IMR-90 (cell line): ENCODE measurements around the gene MT1G. TPM values are rescaled to one million over a fixed set of nuclear protein-coding genes. Genes with fewer than 3 reads are reported as not detected.

Source experiments
- ATAC-seq: fragments of 200-7000 bp; cut with Tn5 transposase; 2 replicates; pipeline ENCODE4 v1.9.1; 2020; ENCODE audit warnings: low read depth, mild to moderate bottlenecking, moderate library complexity
- BruUV-seq: library from RNA; stranded (reverse); fragments of 400-500 nt; replicated peaks from 2 replicates; lab custom pipeline; 2021; lab: Mats Ljungman, UMichigan
- CTCF ChIA-PET: fragments of 300-600 bp; formaldehyde crosslinking; extraction: SDS; loops from one replicate; lab custom pipeline; 2021; ENCODE audit warnings: antibody characterized with exemption; lab: Yijun Ruan, JAX
- POLR2A ChIA-PET: fragments of 300-600 bp; sonication (Branson Sonifier 250); formaldehyde crosslinking; loops from one replicate; lab custom pipeline; 2022; ENCODE audit warnings: antibody characterized with exemption; ENCODE audit not compliant: unreplicated experiment; lab: Charles Lee
- DNase-seq: peaks from one replicate; pipeline ENCODE4 v3.0.0; 2013
- H2AFZ ChIP-seq: replicated peaks from 2 replicates; pipeline ENCODE3; 2013; ENCODE audit warnings: low read length, mild to moderate bottlenecking; ENCODE audit not compliant: poor library complexity
- H2AK5ac ChIP-seq: 2 replicates; pipeline ENCODE4 v1.6.1; 2013; ENCODE audit warnings: low read depth, low read length, inconsistent platforms
- H2AK9ac ChIP-seq: replicated peaks from 2 replicates; pipeline ENCODE3; 2013; ENCODE audit warnings: mild to moderate bottlenecking, low read depth, low read length, moderate library complexity; ENCODE audit not compliant: poor library complexity
- H2BK120ac ChIP-seq: 2 replicates; pipeline ENCODE4 v1.6.1; 2013; ENCODE audit warnings: low read depth, low read length, inconsistent platforms
- H2BK15ac ChIP-seq: 3 replicates; pipeline ENCODE4 v1.6.1; 2013; ENCODE audit warnings: low read depth, low read length, inconsistent platforms
- H2BK20ac ChIP-seq: 2 replicates; pipeline ENCODE4 v1.6.1; 2013; ENCODE audit warnings: low read depth, mild to moderate bottlenecking, inconsistent platforms, low read length, moderate library complexity
- H2BK5ac ChIP-seq: 2 replicates; pipeline ENCODE4 v1.6.1; 2013; ENCODE audit warnings: mild to moderate bottlenecking, low read depth, low read length, inconsistent platforms; ENCODE audit not compliant: poor library complexity, severe bottlenecking
- H3K14ac ChIP-seq: replicated peaks from 2 replicates; pipeline ENCODE4 v1.6.1; 2013; ENCODE audit warnings: low read depth, low read length, inconsistent platforms
- H3K18ac ChIP-seq: 2 replicates; pipeline ENCODE4 v1.6.1; 2013; ENCODE audit warnings: low read depth, low read length, control low read depth
- H3K23ac ChIP-seq: 2 replicates; pipeline ENCODE4 v1.6.1; 2013; ENCODE audit warnings: low read depth, low read length, inconsistent platforms
- H3K27ac ChIP-seq: 2 replicates; pipeline ENCODE4 v1.5.1; 2013; ENCODE audit warnings: mild to moderate bottlenecking, control low read depth, low read length; ENCODE audit not compliant: insufficient read depth
- H3K27me3 ChIP-seq: 2 replicates; pipeline ENCODE4 v1.6.1; 2013; ENCODE audit warnings: low read length; ENCODE audit not compliant: control insufficient read depth, insufficient read depth
- H3K36me3 ChIP-seq: 2 replicates; pipeline ENCODE4 v1.6.1; 2013; ENCODE audit warnings: low read length, mixed read lengths; ENCODE audit not compliant: control insufficient read depth, insufficient read depth
- H3K4ac ChIP-seq: 2 replicates; pipeline ENCODE4 v1.6.1; 2013; ENCODE audit warnings: low read depth, low read length, inconsistent platforms
- H3K4me1 ChIP-seq: 2 replicates; pipeline ENCODE4 v1.6.1; 2013; ENCODE audit warnings: low read length, mixed read lengths; ENCODE audit not compliant: control insufficient read depth, insufficient read depth
- H3K4me2 ChIP-seq: 2 replicates; pipeline ENCODE4 v1.6.1; 2013; ENCODE audit warnings: low read depth, mild to moderate bottlenecking, control low read depth, low read length, moderate library complexity
- H3K4me3 ChIP-seq: 2 replicates; pipeline ENCODE4 v1.5.1; 2013; ENCODE audit warnings: low read depth, mild to moderate bottlenecking, control low read depth, low read length, moderate library complexity; ENCODE audit not compliant: insufficient read depth
- H3K56ac ChIP-seq: 2 replicates; pipeline ENCODE4 v1.6.1; 2013; ENCODE audit warnings: low read length, inconsistent platforms; ENCODE audit not compliant: insufficient read depth; ENCODE audit errors: extremely low read depth
- H3K79me1 ChIP-seq, 2 experiments: 2 replicates each; pipeline ENCODE4 v1.6.1; 2013; ENCODE audit warnings: low read length in 2 of 2, inconsistent platforms in 1 of 2, low read depth in 1 of 2
- H3K9ac ChIP-seq: 2 replicates; pipeline ENCODE4 v1.6.1; 2013; ENCODE audit warnings: low read depth, low read length, control low read depth
- H3K9me1 ChIP-seq: 2 replicates; pipeline ENCODE4 v1.6.1; 2013; ENCODE audit warnings: low read length, inconsistent platforms; ENCODE audit not compliant: insufficient read depth
- H3K9me3 ChIP-seq: 2 replicates; pipeline ENCODE4 v1.6.1; 2013; ENCODE audit warnings: low read length; ENCODE audit not compliant: control insufficient read depth, insufficient read depth
- H4K20me1 ChIP-seq: 2 replicates; pipeline ENCODE4 v1.6.1; 2013; ENCODE audit warnings: low read length, inconsistent platforms; ENCODE audit not compliant: insufficient read depth
- H4K5ac ChIP-seq: 2 replicates; pipeline ENCODE4 v1.6.1; 2013; ENCODE audit warnings: mild to moderate bottlenecking, low read depth, low read length, control low read depth
- H4K8ac ChIP-seq, 2 experiments: 2 replicates each; pipeline ENCODE4 v1.6.1; 2013; ENCODE audit warnings: low read depth in 2 of 2, low read length in 2 of 2, control low read depth in 1 of 2, inconsistent platforms in 1 of 2
- H4K91ac ChIP-seq: 2 replicates; pipeline ENCODE4 v1.6.1; 2013; ENCODE audit warnings: low read depth, low read length, inconsistent platforms; ENCODE audit not compliant: insufficient read depth
- BHLHE40 ChIP-seq: fragments of 150-350 bp; IDR thresholded peaks from 2 replicates; pipeline ENCODE4 v1.6.1; 2016; ENCODE audit warnings: mild to moderate bottlenecking, low read depth, low read length
- CEBPB ChIP-seq: IDR thresholded peaks from 2 replicates; pipeline ENCODE4 v1.6.1; 2012; ENCODE audit warnings: low read depth, low read length, improper control_type of control experiment
- CHD1 ChIP-seq: IDR thresholded peaks from 2 replicates; pipeline ENCODE4 v1.6.1; 2012; ENCODE audit warnings: low read depth, low read length, improper control_type of control experiment
- FOS ChIP-seq: fragments of 150-350 bp; IDR thresholded peaks from 2 replicates; pipeline ENCODE4 v1.6.1; 2016; ENCODE audit warnings: low read depth, low read length
- MAFK ChIP-seq: IDR thresholded peaks from 2 replicates; pipeline ENCODE4 v1.6.1; 2012; ENCODE audit warnings: low read depth, low read length, improper control_type of control experiment
- MAZ ChIP-seq: IDR thresholded peaks from 2 replicates; pipeline ENCODE4 v1.6.1; 2012; ENCODE audit warnings: low read depth, mild to moderate bottlenecking, low read length, improper control_type of control experiment, moderate library complexity, borderline replicate concordance
- MXI1 ChIP-seq: IDR thresholded peaks from 2 replicates; pipeline ENCODE4 v1.6.1; 2012; ENCODE audit warnings: low read depth, mild to moderate bottlenecking, low read length, moderate library complexity, borderline replicate concordance
- POLR2A ChIP-seq: IDR thresholded peaks from 2 replicates; pipeline ENCODE4 v1.6.1; 2012; ENCODE audit warnings: mild to moderate bottlenecking, low read depth, low read length
- RAD21 ChIP-seq: IDR thresholded peaks from 2 replicates; pipeline ENCODE4 v1.6.1; 2012; ENCODE audit warnings: low read length, improper control_type of control experiment
- RCOR1 ChIP-seq: IDR thresholded peaks from 2 replicates; pipeline ENCODE4 v1.6.1; 2012; ENCODE audit warnings: mild to moderate bottlenecking, low read length, improper control_type of control experiment; ENCODE audit not compliant: insufficient replicate concordance
- RFX5 ChIP-seq: IDR thresholded peaks from 2 replicates; pipeline ENCODE4 v1.8.0; 2012; ENCODE audit warnings: low read depth, mild to moderate bottlenecking, low read length, moderate library complexity
- SMC3 ChIP-seq: fragments of 150-350 bp; IDR thresholded peaks from 2 replicates; pipeline ENCODE4 v1.6.1; 2016; ENCODE audit warnings: low read depth, mild to moderate bottlenecking, antibody characterized with exemption, low read length, moderate library complexity
- WGBS, 2 experiments: methylation state at CpG; one replicate each; pipeline versions ENCODE4 v1.1.5 to v1.1.7; 2013; ENCODE audit warnings: missing lambda C conversion rate in 2 of 2; ENCODE audit not compliant: insufficient read length in 1 of 2; ENCODE audit errors: extremely low coverage in 2 of 2; 5-methylcytosine and 5-hydroxymethylcytosine counted together
- dilution Hi-C: fragments of 300-500 bp; cut with HindIII; formaldehyde crosslinking; loops from one replicate; pipeline ENCODE4 v1.14.3; 2018; ENCODE audit warnings: low sequenced_read_pairs; ENCODE audit not compliant: unreplicated experiment
- in situ Hi-C: fragments of 300-500 bp; cut with MboI; formaldehyde crosslinking; loops from 3 replicates; pipeline ENCODE4 v1.14.3; 2019; ENCODE audit warnings: low sequenced_read_pairs, inconsistent platforms, mixed read lengths
- intact Hi-C: fragments of 100-400 bp; cut with micrococcal nuclease; formaldehyde crosslinking; loops from 2 replicates; pipeline ENCODE4 v1.10.0; 2022
- polyA plus RNA-seq, 3 experiments: library from polyadenylated mRNA; depleted of rRNA; stranded (reverse); fragments of >200 nt; gene quantifications; 2 replicates each; pipeline ENCODE4 v1.2.3, GENCODE V29; 2012; ENCODE audit warnings: low replicate concordance in 1 of 3
- total RNA-seq: library from RNA; depleted of rRNA; stranded (reverse); fragments of >200 nt; gene quantifications from 2 replicates; pipeline ENCODE4 v1.2.3, GENCODE V29; 2012
- TF ChIP-seq, protein P1 (sequence below): fragments of 150-350 bp; IDR thresholded peaks from 2 replicates; pipeline ENCODE4 v1.6.1; 2017; ENCODE audit warnings: mild to moderate bottlenecking, antibody characterized with exemption, low read length, low read depth
- TF ChIP-seq, protein P2 (sequence below): fragments of 150-350 bp; IDR thresholded peaks from 2 replicates; pipeline ENCODE4 v1.6.1; 2016; ENCODE audit warnings: low read depth, mild to moderate bottlenecking, low read length, moderate library complexity, borderline replicate concordance
- TF ChIP-seq, protein P3 (sequence below): conservative IDR thresholded peaks from 2 replicates; pipeline ENCODE4 v1.5.1; 2012; ENCODE audit warnings: mild to moderate bottlenecking, low read depth, low read length, improper control_type of control experiment

Gene MT1G
- total and polyA plus RNA-seq, 2 of the 4 experiments (the other 2 are of a cell fraction), result 0.48 TPM; not detected in 1

DNA sequence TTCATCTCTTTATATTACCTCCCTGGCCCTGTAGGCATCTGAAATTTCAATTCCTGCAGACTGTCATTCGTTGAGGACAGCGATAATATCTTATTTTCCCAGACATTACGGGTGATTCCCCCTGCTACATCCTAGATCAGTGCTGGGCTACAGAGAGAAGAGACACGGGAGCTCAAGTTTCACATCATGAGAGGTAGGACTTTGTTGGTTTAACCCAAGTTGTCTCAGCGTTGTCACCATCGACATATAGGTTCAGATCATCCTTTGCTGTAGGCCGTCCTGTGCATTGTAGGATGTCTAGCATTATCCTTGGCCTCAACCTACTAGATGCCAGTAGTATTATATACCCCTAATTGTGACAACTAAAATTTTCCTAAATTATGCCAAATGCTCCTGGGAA lies 33.7 kb upstream of the MT1G start:
- H3K56ac ChIP-seq, result no peak overlapping the region
- WGBS, 2 experiments, result no CpG with 5 or more reads among the region's 7 CpGs
- peak overlapping the region; percentile 48; the same call in 1 of the 2 replicates for H2BK20ac ChIP-seq
- peak overlapping the region; percentile 49 for H4K91ac ChIP-seq
- TF ChIP-seq BHLHE40 (no peak), MAFK (no peak), CHD1 (no peak), SMC3 (no peak), RAD21 (no peak), CEBPB (no peak), POLR2A (no peak), RFX5 (no peak), MXI1 (no peak), RCOR1 (no peak), FOS (no peak), MAZ (no peak)
- TF ChIP-seq, protein P1, sequence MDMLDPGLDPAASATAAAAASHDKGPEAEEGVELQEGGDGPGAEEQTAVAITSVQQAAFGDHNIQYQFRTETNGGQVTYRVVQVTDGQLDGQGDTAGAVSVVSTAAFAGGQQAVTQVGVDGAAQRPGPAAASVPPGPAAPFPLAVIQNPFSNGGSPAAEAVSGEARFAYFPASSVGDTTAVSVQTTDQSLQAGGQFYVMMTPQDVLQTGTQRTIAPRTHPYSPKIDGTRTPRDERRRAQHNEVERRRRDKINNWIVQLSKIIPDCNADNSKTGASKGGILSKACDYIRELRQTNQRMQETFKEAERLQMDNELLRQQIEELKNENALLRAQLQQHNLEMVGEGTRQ, result no peak
- TF ChIP-seq, protein P2, sequence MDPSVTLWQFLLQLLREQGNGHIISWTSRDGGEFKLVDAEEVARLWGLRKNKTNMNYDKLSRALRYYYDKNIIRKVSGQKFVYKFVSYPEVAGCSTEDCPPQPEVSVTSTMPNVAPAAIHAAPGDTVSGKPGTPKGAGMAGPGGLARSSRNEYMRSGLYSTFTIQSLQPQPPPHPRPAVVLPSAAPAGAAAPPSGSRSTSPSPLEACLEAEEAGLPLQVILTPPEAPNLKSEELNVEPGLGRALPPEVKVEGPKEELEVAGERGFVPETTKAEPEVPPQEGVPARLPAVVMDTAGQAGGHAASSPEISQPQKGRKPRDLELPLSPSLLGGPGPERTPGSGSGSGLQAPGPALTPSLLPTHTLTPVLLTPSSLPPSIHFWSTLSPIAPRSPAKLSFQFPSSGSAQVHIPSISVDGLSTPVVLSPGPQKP, result no peak
- TF ChIP-seq, protein P3, sequence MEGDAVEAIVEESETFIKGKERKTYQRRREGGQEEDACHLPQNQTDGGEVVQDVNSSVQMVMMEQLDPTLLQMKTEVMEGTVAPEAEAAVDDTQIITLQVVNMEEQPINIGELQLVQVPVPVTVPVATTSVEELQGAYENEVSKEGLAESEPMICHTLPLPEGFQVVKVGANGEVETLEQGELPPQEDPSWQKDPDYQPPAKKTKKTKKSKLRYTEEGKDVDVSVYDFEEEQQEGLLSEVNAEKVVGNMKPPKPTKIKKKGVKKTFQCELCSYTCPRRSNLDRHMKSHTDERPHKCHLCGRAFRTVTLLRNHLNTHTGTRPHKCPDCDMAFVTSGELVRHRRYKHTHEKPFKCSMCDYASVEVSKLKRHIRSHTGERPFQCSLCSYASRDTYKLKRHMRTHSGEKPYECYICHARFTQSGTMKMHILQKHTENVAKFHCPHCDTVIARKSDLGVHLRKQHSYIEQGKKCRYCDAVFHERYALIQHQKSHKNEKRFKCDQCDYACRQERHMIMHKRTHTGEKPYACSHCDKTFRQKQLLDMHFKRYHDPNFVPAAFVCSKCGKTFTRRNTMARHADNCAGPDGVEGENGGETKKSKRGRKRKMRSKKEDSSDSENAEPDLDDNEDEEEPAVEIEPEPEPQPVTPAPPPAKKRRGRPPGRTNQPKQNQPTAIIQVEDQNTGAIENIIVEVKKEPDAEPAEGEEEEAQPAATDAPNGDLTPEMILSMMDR, result no peak
- no peak overlapping the region for H2AK9ac ChIP-seq
- H2AFZ ChIP-seq, result peak overlapping the region; percentile 69
- POLR2A ChIA-PET, result no interaction called here
- peak overlapping the region; percentile 48; the same call in 1 of the 2 replicates for H2AK5ac ChIP-seq
- H3K23ac ChIP-seq, result no peak overlapping the region
- H3K9me1 ChIP-seq, result no peaks in the 10 kb centered on the region; the same call in 1 of the 2 replicates
- no peak overlapping the region for H3K9ac ChIP-seq
- DNase-seq, result no peak
- H2BK120ac ChIP-seq, result peak overlapping the region; percentile 11; the same call in 1 of the 2 replicates
- in situ Hi-C loops, result loop anchor here (5.0 to 25.0 kb wide), 2 partner anchors 124 to 764 kb away; no protein-coding TSS in a partner anchor
- H3K79me1 ChIP-seq, result no peaks in the 10 kb centered on the region
- no peak overlapping the region for H3K14ac ChIP-seq
- H4K20me1 ChIP-seq, result no peaks in the 10 kb centered on the region
- 0 out of 2 replicates have a peak overlapping the region, but pooled peaks have one; percentile 17 for H4K5ac ChIP-seq
- no peak overlapping the region for H3K27ac ChIP-seq
- no peaks in the 10 kb centered on the region for H3K4me1 ChIP-seq
- no peak overlapping the region for H3K4me3 ChIP-seq
- no peak overlapping the region for H2BK5ac ChIP-seq
- H3K18ac ChIP-seq, result no peak overlapping the region
- H3K9me3 ChIP-seq, result peaks cover 5% of the 10 kb centered on the region
- intact Hi-C loops, result loop anchor here (5.0 kb wide), 2 partner anchors 249 to 759 kb away; partner anchors contain the start of genes NUDT21 and OGFOD1
- no peak for ATAC-seq
- BruUV-seq, result no TSS peak
- H3K36me3 ChIP-seq, result no peaks in the 10 kb centered on the region
- 0 out of 3 replicates have a peak overlapping the region, but pooled peaks have one; percentile 15 for H2BK15ac ChIP-seq
- peak overlapping the region; percentile 45; the same call in 1 of the 2 replicates for H3K4ac ChIP-seq
- peaks cover 2% of the 10 kb centered on the region; the same call in 1 of the 2 replicates for H3K27me3 ChIP-seq
- H4K8ac ChIP-seq, result peak overlapping the region in 1 of 2 experiments; percentile 53; a peak in 1 of 4 replicates
- CTCF ChIA-PET, result interaction anchor here (0.6 to 2.1 kb wide), 22 partner anchors 17 to 369 kb away, joined by 3 to 13 read pairs (median 4); partner anchors contain the start of gene MT2A
- H3K4me2 ChIP-seq, result no peak overlapping the region
- dilution Hi-C loops, result no loop called here
